K562 (cell line): ENCODE measurements around the gene ATXN2L. TPM values are rescaled to one million over a fixed set of nuclear protein-coding genes. Genes with fewer than 3 reads are reported as not detected.

ENCODE experiments used
- CHD1 ChIP-seq: fragments of 200-600 bp; sonication (generic); IDR thresholded peaks from one replicate; pipeline ENCODE4 v1.6.1; 2012; ENCODE audit warnings: mild to moderate bottlenecking, moderate library complexity, low read length, inconsistent platforms
- GMEB1 ChIP-seq: fragments of 250-450 bp; sonication (Bioruptor Pico); IDR thresholded peaks from 2 replicates; pipeline ENCODE4 v1.4.0; 2020; ENCODE audit warnings: mild to moderate bottlenecking
- IFI16 ChIP-seq: fragments of 250-450 bp; sonication (Bioruptor Pico); IDR thresholded peaks from 2 replicates; pipeline ENCODE4 v2.1.2; 2022; ENCODE audit warnings: mild to moderate bottlenecking, inconsistent platforms
- MCM2 ChIP-seq: fragments of 450-650 bp; IDR thresholded peaks from 2 replicates; pipeline ENCODE4 v1.6.1; 2017; ENCODE audit warnings: low read depth, mild to moderate bottlenecking
- NCOR1 ChIP-seq: fragments of 450-650 bp; IDR thresholded peaks from 2 replicates; pipeline ENCODE4 v1.6.1; 2016; ENCODE audit warnings: mild to moderate bottlenecking, moderate library complexity
- TFE3 ChIP-seq: fragments of 450-650 bp; formaldehyde crosslinking; IDR thresholded peaks from 2 replicates; pipeline ENCODE4 v1.4.0; 2020; ENCODE audit warnings: mild to moderate bottlenecking, mixed read lengths
- ZC3H8 ChIP-seq: fragments of 450-650 bp; IDR thresholded peaks from 2 replicates; pipeline ENCODE4 v1.6.1; 2017
- ZNF407 ChIP-seq: fragments of 450-650 bp; IDR thresholded peaks from 2 replicates; pipeline ENCODE4 v1.6.1; 2016; ENCODE audit warnings: low read depth
- ZNF77 ChIP-seq: fragments of 250-450 bp; sonication (Bioruptor Pico); IDR thresholded peaks from 2 replicates; pipeline ENCODE4 v1.5.0; 2020
- polyA plus RNA-seq, 8 experiments: library from polyadenylated mRNA; depleted of rRNA in 4 of 8; stranded (reverse) in 5 of 8; unstranded in 3 of 8; fragments of >200 nt; fragmentation: Nextera tagmentation in 2 of 8; fragmentation: Illumina TruSeq in 1 of 8; extraction: Ambion mirVana in 2 of 8; extraction: Trizol in 1 of 8; gene quantifications; 2 replicates each; pipeline versions ENCODE4 v1.2.1 to v1.2.3, GENCODE V29; 2011 to 2014; ENCODE audit warnings: inconsistent platforms in 1 of 8, missing spikeins in 1 of 8
- total RNA-seq, 7 experiments: library from RNA; depleted of rRNA in 6 of 7; stranded (reverse); fragments of >200 nt in 6 of 7; fragmentation: Illumina TruSeq in 2 of 7; extraction: Trizol in 2 of 7; gene quantifications; 2 replicates each; pipeline versions ENCODE4 v1.2.1 to v1.2.3, GENCODE V29; 2011 to 2021; ENCODE audit warnings: low replicate concordance in 1 of 7
- TF ChIP-seq, protein P1 (sequence below): sonication (generic); formaldehyde crosslinking; IDR thresholded peaks from 2 replicates; pipeline ENCODE4 v1.8.1; 2023; ENCODE audit warnings: missing genetic modification reagents, mild to moderate bottlenecking, borderline replicate concordance

ATXN2L gene
- total and polyA plus RNA-seq, 9 of the 15 experiments (the other 6 are each of a cell fraction or from before 2014, with no cell fraction given) = 3.8 to 280 (median 37.2) TPM

GRCh38 chr16:28823873-28824716, 1.3 kb downstream of the ATXN2L start (continued):
- TF ChIP-seq TFE3 (CRISPR knock-in tag) (peak; percentile 34), CHD1 (no peak), MCM2 (no peak), ZNF407 (no peak), IFI16 (no peak), ZNF77 (CRISPR knock-in tag) (no peak), NCOR1 (no peak; the same call in 1 of the 2 replicates), ZC3H8 (no peak), GMEB1 (CRISPR knock-in tag) (peak; percentile 87)
- TF ChIP-seq, protein P1, sequence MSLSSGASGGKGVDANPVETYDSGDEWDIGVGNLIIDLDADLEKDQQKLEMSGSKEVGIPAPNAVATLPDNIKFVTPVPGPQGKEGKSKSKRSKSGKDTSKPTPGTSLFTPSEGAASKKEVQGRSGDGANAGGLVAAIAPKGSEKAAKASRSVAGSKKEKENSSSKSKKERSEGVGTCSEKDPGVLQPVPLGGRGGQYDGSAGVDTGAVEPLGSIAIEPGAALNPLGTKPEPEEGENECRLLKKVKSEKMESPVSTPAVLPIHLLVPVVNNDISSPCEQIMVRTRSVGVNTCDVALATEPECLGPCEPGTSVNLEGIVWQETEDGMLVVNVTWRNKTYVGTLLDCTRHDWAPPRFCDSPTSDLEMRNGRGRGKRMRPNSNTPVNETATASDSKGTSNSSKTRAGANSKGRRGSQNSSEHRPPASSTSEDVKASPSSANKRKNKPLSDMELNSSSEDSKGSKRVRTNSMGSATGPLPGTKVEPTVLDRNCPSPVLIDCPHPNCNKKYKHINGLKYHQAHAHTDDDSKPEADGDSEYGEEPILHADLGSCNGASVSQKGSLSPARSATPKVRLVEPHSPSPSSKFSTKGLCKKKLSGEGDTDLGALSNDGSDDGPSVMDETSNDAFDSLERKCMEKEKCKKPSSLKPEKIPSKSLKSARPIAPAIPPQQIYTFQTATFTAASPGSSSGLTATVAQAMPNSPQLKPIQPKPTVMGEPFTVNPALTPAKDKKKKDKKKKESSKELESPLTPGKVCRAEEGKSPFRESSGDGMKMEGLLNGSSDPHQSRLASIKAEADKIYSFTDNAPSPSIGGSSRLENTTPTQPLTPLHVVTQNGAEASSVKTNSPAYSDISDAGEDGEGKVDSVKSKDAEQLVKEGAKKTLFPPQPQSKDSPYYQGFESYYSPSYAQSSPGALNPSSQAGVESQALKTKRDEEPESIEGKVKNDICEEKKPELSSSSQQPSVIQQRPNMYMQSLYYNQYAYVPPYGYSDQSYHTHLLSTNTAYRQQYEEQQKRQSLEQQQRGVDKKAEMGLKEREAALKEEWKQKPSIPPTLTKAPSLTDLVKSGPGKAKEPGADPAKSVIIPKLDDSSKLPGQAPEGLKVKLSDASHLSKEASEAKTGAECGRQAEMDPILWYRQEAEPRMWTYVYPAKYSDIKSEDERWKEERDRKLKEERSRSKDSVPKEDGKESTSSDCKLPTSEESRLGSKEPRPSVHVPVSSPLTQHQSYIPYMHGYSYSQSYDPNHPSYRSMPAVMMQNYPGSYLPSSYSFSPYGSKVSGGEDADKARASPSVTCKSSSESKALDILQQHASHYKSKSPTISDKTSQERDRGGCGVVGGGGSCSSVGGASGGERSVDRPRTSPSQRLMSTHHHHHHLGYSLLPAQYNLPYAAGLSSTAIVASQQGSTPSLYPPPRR (CRISPR knock-in tag) = peak; percentile 40; the same call in 1 of the 2 replicates
